ENCODE results near the gene RUFY3. TPM values are rescaled to one million over a fixed set of nuclear protein-coding genes. Genes with fewer than 3 reads are reported as not detected.

The RUFY3 gene
- total RNA-seq, 1 experiment from 2014 or later = 32.9 TPM

GRCh38 chr4:70818173-70818855, 96.5 kb downstream of the RUFY3 start:
- no peaks in the 10 kb centered on the region for H3K9me2 ChIP-seq (ENCODE audit: insufficient read depth)
- ChIA-PET RAD21 (ENCODE audit: low non-redundant PET in 1 of 2, low total read pairs in 2 of 2, uncharacterized antibody in 2 of 2, unreplicated experiment in 2 of 2) (no interaction called here), POLR2A (interaction anchor here (0.8 kb wide), 1 partner anchor 20 kb away, joined by 3 read pairs; no protein-coding TSS in a partner anchor), CTCF (no interaction called here)
- no peak overlapping the region for H3K9ac ChIP-seq (ENCODE audit: low read length)
- intact Hi-C loops (cut with micrococcal nuclease) = no loop called here
- peaks cover 12 to 34% of the 10 kb centered on the region in 2 experiments for H3K36me3 ChIP-seq (ENCODE audit: control insufficient read depth in 1 of 2, insufficient read depth in 2 of 2, low read length in 2 of 2)
- no peak overlapping the region for H3K27ac ChIP-seq (ENCODE audit: low read depth, low read length)
- H3K9me3 ChIP-seq (ENCODE audit: control insufficient read depth in 1 of 2, insufficient read depth in 1 of 2, low read depth in 1 of 2, low read length in 2 of 2) = no peaks in the 10 kb centered on the region
- DNase-seq (ENCODE audit: low read depth, low spot score) (no peak), ATAC-seq (no peak)
- H3K4me3 ChIP-seq (replicated peaks in 1 of 2; ENCODE audit: low read depth in 1 of 2, low read length in 2 of 2) = no peak overlapping the region
- 0 out of 2 replicates have a peak, but pooled peaks cover 8% of the 10 kb centered on the region for H4K20me1 ChIP-seq (ENCODE audit: insufficient read depth)
- TF ChIP-seq EGR1 (IDR thresholded peaks at IDR 0.05; ENCODE audit: low read depth) (no peak), EZH2 (IDR thresholded peaks at IDR 0.05) (no peak), CBX3 (IDR thresholded peaks at IDR 0.05; ENCODE audit: low read depth) (no peak), ZNF274 (IDR thresholded peaks at IDR 0.05; ENCODE audit: low read depth, low read length) (no peak), SRF (IDR thresholded peaks at IDR 0.05; ENCODE audit: low read depth) (no peak), ATF3 (IDR thresholded peaks at IDR 0.05) (no peak), YY1 (IDR thresholded peaks at IDR 0.05; ENCODE audit: extremely low read depth, insufficient replicate concordance, low read depth, low read length) (no peak), RAD21 (IDR thresholded peaks at IDR 0.05; ENCODE audit: low read depth) (no peak), SP1 (IDR thresholded peaks at IDR 0.05; ENCODE audit: low read depth) (no peak), ZFX (IDR thresholded peaks at IDR 0.05) (no peak), CTCF (IDR thresholded peaks at IDR 0.05 in 2 of 3, conservative IDR thresholded peaks at IDR 0.05 in 1 of 3; ENCODE audit: borderline replicate concordance in 1 of 3, insufficient read depth in 1 of 3, low read depth in 2 of 3, low read length in 2 of 3) (no peak), SIN3A (IDR thresholded peaks at IDR 0.05; ENCODE audit: low read depth) (no peak), JUND (IDR thresholded peaks at IDR 0.05) (no peak), FOSL1 (IDR thresholded peaks at IDR 0.05; ENCODE audit: low read depth) (no peak)
- H3K4me2 ChIP-seq (ENCODE audit: low read length) = no peak overlapping the region
- BruUV-seq (replicated peaks) = TSS peak; percentile 4
- no peaks in the 10 kb centered on the region for H3K4me1 ChIP-seq (ENCODE audit: control insufficient read depth in 1 of 2, insufficient read depth in 2 of 2, low read length in 2 of 2)
- no peak overlapping the region for H2AFZ ChIP-seq (ENCODE audit: low read depth, low read length, poor library complexity, severe bottlenecking)
- no peaks in the 10 kb centered on the region for H3K27me3 ChIP-seq (ENCODE audit: insufficient read depth, low read length)
- H3K79me2 ChIP-seq (ENCODE audit: insufficient read depth, low read length) = no peaks in the 10 kb centered on the region

All from HCT116 (cell line).